ENCODE results near the gene CYP2A7.
"Not testable (repeated sequence)": the region's sequence is repeated elsewhere in the genome, so short reads cannot be mapped to it uniquely, and the experiment has no call there.

GRCh38 chr19:40850277-40850676 is 31.8 kb downstream of the CYP2A7 start, which contains the start of gene CYP2A6:
- not testable (repeated sequence) for TF ChIP-seq CTCF, POLR2A (IDR thresholded peaks at IDR 0.05)

Measured in esophagus squamous epithelium (tissue), 4 donors.